ENCODE results near the gene SERPINH1.

The SERPINH1 gene

GRCh38 chr11:75598900-75599299 lies 36.8 kb downstream of the SERPINH1 start:
- Histone ChIP-seq H3K4me1 (ENCODE audit: control insufficient read depth, insufficient read depth, low read length) (no peaks in the 10 kb centered on the region), H3K9ac (ENCODE audit: low read length) (no peak overlapping the region)

GRCh38 chr11:75600356-75600755 lies 38.3 kb downstream of the SERPINH1 start:
- Histone ChIP-seq H3K27me3 (ENCODE audit: control insufficient read depth, insufficient read depth, low read length) (no peaks in the 10 kb centered on the region), H3K9me3 (ENCODE audit: control insufficient read depth, low read length) (no peaks in the 10 kb centered on the region), H3K4me3 (ENCODE audit: low read length) (no peak overlapping the region), H3K4me1 (ENCODE audit: control insufficient read depth, insufficient read depth, low read length) (no peaks in the 10 kb centered on the region), H3K9ac (ENCODE audit: low read length) (no peak overlapping the region), H3K36me3 (ENCODE audit: control insufficient read depth, insufficient read depth, low read length) (no peaks in the 10 kb centered on the region)

More at GRCh38 chr11:75598900-75599299, 36.8 kb downstream of the SERPINH1 start:
- Histone ChIP-seq H3K9me3 (ENCODE audit: control insufficient read depth, low read length) (no peaks in the 10 kb centered on the region), H3K4me3 (ENCODE audit: low read length) (no peak overlapping the region), H3K27me3 (ENCODE audit: control insufficient read depth, insufficient read depth, low read length) (no peaks in the 10 kb centered on the region), H3K36me3 (ENCODE audit: control insufficient read depth, insufficient read depth, low read length) (no peaks in the 10 kb centered on the region)

GRCh38 chr11:75601494-75601893 lies 39.4 kb downstream of the SERPINH1 start:
- no peaks in the 10 kb centered on the region for H3K9me3 ChIP-seq (ENCODE audit: control insufficient read depth, low read length)
- H3K27me3 ChIP-seq (ENCODE audit: control insufficient read depth, insufficient read depth, low read length): no peaks in the 10 kb centered on the region
- H3K9ac ChIP-seq (ENCODE audit: low read length): no peak overlapping the region
- no peaks in the 10 kb centered on the region for H3K4me1 ChIP-seq (ENCODE audit: control insufficient read depth, insufficient read depth, low read length)
- no peaks in the 10 kb centered on the region for H3K36me3 ChIP-seq (ENCODE audit: control insufficient read depth, insufficient read depth, low read length)
- H3K4me3 ChIP-seq (ENCODE audit: low read length): no peak overlapping the region

- Histone ChIP-seq H3K9ac (ENCODE audit: low read length) (no peak overlapping the region), H3K9me3 (ENCODE audit: control insufficient read depth, low read length) (no peaks in the 10 kb centered on the region), H3K4me1 (ENCODE audit: control insufficient read depth, insufficient read depth, low read length) (no peaks in the 10 kb centered on the region), H3K4me3 (ENCODE audit: low read length) (no peak overlapping the region), H3K36me3 (ENCODE audit: control insufficient read depth, insufficient read depth, low read length) (no peaks in the 10 kb centered on the region), H3K27me3 (ENCODE audit: control insufficient read depth, insufficient read depth, low read length) (no peaks in the 10 kb centered on the region)
These were observed 40.9 kb downstream of the SERPINH1 start for GRCh38 chr11:75602951-75603350.

- no peaks in the 10 kb centered on the region for H3K27me3 ChIP-seq (ENCODE audit: control insufficient read depth, insufficient read depth, low read length)
- no peaks in the 10 kb centered on the region for H3K4me1 ChIP-seq (ENCODE audit: control insufficient read depth, insufficient read depth, low read length)
- no peak overlapping the region for H3K9ac ChIP-seq (ENCODE audit: low read length)
- H3K36me3 ChIP-seq (ENCODE audit: control insufficient read depth, insufficient read depth, low read length): no peaks in the 10 kb centered on the region
- H3K4me3 ChIP-seq (ENCODE audit: low read length): no peak overlapping the region
- H3K9me3 ChIP-seq (ENCODE audit: control insufficient read depth, low read length): no peaks in the 10 kb centered on the region
These were observed 42.0 kb downstream of the SERPINH1 start for GRCh38 chr11:75603791-75604736.

- no peaks in the 10 kb centered on the region for H3K36me3 ChIP-seq (ENCODE audit: control insufficient read depth, insufficient read depth, low read length)
- no peaks in the 10 kb centered on the region for H3K9me3 ChIP-seq (ENCODE audit: control insufficient read depth, low read length)
- no peak overlapping the region for H3K9ac ChIP-seq (ENCODE audit: low read length)
- H3K4me3 ChIP-seq (ENCODE audit: low read length): no peak overlapping the region
- no peaks in the 10 kb centered on the region for H3K4me1 ChIP-seq (ENCODE audit: control insufficient read depth, insufficient read depth, low read length)
- no peaks in the 10 kb centered on the region for H3K27me3 ChIP-seq (ENCODE audit: control insufficient read depth, insufficient read depth, low read length)
These were observed 44.0 kb downstream of the SERPINH1 start for GRCh38 chr11:75606099-75606498.

GRCh38 chr11:75611823-75612222 lies 49.8 kb downstream of the SERPINH1 start:
- Histone ChIP-seq H3K36me3 (ENCODE audit: control insufficient read depth, insufficient read depth, low read length) (no peaks in the 10 kb centered on the region), H3K4me1 (ENCODE audit: control insufficient read depth, insufficient read depth, low read length) (no peaks in the 10 kb centered on the region), H3K4me3 (ENCODE audit: low read length) (no peak overlapping the region), H3K9ac (ENCODE audit: low read length) (no peak overlapping the region), H3K9me3 (ENCODE audit: control insufficient read depth, low read length) (no peaks in the 10 kb centered on the region), H3K27me3 (ENCODE audit: control insufficient read depth, insufficient read depth, low read length) (no peaks in the 10 kb centered on the region)

GRCh38 chr11:75615751-75616150 lies 53.7 kb downstream of the SERPINH1 start:
- no peaks in the 10 kb centered on the region for H3K36me3 ChIP-seq (ENCODE audit: control insufficient read depth, insufficient read depth, low read length)

GRCh38 chr11:75616281-75616680 lies 54.2 kb downstream of the SERPINH1 start:
- no peaks in the 10 kb centered on the region for H3K27me3 ChIP-seq (ENCODE audit: control insufficient read depth, insufficient read depth, low read length)
- H3K9ac ChIP-seq (ENCODE audit: low read length): no peak overlapping the region
- no peaks in the 10 kb centered on the region for H3K4me1 ChIP-seq (ENCODE audit: control insufficient read depth, insufficient read depth, low read length)
- no peaks in the 10 kb centered on the region for H3K36me3 ChIP-seq (ENCODE audit: control insufficient read depth, insufficient read depth, low read length)
- no peak overlapping the region for H3K4me3 ChIP-seq (ENCODE audit: low read length)
- no peaks in the 10 kb centered on the region for H3K9me3 ChIP-seq (ENCODE audit: control insufficient read depth, low read length)

More at GRCh38 chr11:75615751-75616150, 53.7 kb downstream of the SERPINH1 start:
- Histone ChIP-seq H3K9me3 (ENCODE audit: control insufficient read depth, low read length) (no peaks in the 10 kb centered on the region), H3K27me3 (ENCODE audit: control insufficient read depth, insufficient read depth, low read length) (no peaks in the 10 kb centered on the region), H3K9ac (ENCODE audit: low read length) (no peak overlapping the region), H3K4me1 (ENCODE audit: control insufficient read depth, insufficient read depth, low read length) (no peaks in the 10 kb centered on the region), H3K4me3 (ENCODE audit: low read length) (no peak overlapping the region)

All from mucosa of stomach (tissue), 1 donor.